GM08714 (cell line): ENCODE measurements around the gene TGFBR3.
"Not testable (repeated sequence)": the region's sequence is repeated elsewhere in the genome, so short reads cannot be mapped to it uniquely, and the experiment has no call there.

Source experiments
- H3K4me3 ChIP-seq: fragments of 200-500 bp; sonication (Bioruptor generic); 2 replicates; pipeline ENCODE4 v1.5.1; 2014; ENCODE audit warnings: mild to moderate bottlenecking, low read length, inconsistent platforms
- ZNF274 ChIP-seq: IDR thresholded peaks from 2 replicates; pipeline ENCODE4 v1.6.1; 2012; ENCODE audit warnings: mild to moderate bottlenecking, low read depth, low read length

The TGFBR3 gene

GRCh38 chr1:91872559-91873081 lies 13.3 kb downstream of the TGFBR3 start:
- TF ChIP-seq ZNF274 = no peak
- H3K4me3 ChIP-seq = no peak overlapping the region

- no peak overlapping the region for H3K4me3 ChIP-seq
- TF ChIP-seq ZNF274 = no peak
These were observed 14.0 kb downstream of the TGFBR3 start for GRCh38 chr1:91872000-91872399.

- no peak overlapping the region for H3K4me3 ChIP-seq
- TF ChIP-seq ZNF274 = no peak
These were observed 15.6 kb downstream of the TGFBR3 start for GRCh38 chr1:91870322-91870721.

- no peak for TF ChIP-seq ZNF274
These were observed 19.5 kb downstream of the TGFBR3 start for GRCh38 chr1:91866425-91866824.

GRCh38 chr1:91864017-91864700 lies 21.8 kb downstream of the TGFBR3 start:
- TF ChIP-seq ZNF274 = no peak
- H3K4me3 ChIP-seq = no peak overlapping the region

More at GRCh38 chr1:91866425-91866824, 19.5 kb downstream of the TGFBR3 start:
- no peak overlapping the region for H3K4me3 ChIP-seq

GRCh38 chr1:91863498-91863897 lies 22.5 kb downstream of the TGFBR3 start:
- TF ChIP-seq ZNF274 = no peak
- no peak overlapping the region for H3K4me3 ChIP-seq

- TF ChIP-seq ZNF274 = no peak
- H3K4me3 ChIP-seq = no peak overlapping the region
These were observed 23.8 kb downstream of the TGFBR3 start for GRCh38 chr1:91862120-91862519.

GRCh38 chr1:91857557-91858239 lies 28.3 kb downstream of the TGFBR3 start:
- no peak for TF ChIP-seq ZNF274
- H3K4me3 ChIP-seq = no peak overlapping the region

- H3K4me3 ChIP-seq = no peak overlapping the region
- TF ChIP-seq ZNF274 = no peak
These were observed 29.0 kb downstream of the TGFBR3 start for GRCh38 chr1:91856996-91857395.

GRCh38 chr1:91854852-91855534 lies 31.0 kb downstream of the TGFBR3 start:
- TF ChIP-seq ZNF274 = no peak
- H3K4me3 ChIP-seq = no peak overlapping the region

GRCh38 chr1:91853397-91853796 lies 32.6 kb downstream of the TGFBR3 start:
- H3K4me3 ChIP-seq = no peak overlapping the region
- TF ChIP-seq ZNF274 = no peak

- H3K4me3 ChIP-seq = not testable (repeated sequence)
These were observed 33.9 kb downstream of the TGFBR3 start for GRCh38 chr1:91852011-91852410.

- H3K4me3 ChIP-seq = no peak overlapping the region
These were observed 34.6 kb downstream of the TGFBR3 start for GRCh38 chr1:91851130-91852010.

GRCh38 chr1:91850708-91851107 lies 35.2 kb downstream of the TGFBR3 start:
- H3K4me3 ChIP-seq = no peak overlapping the region
- no peak for TF ChIP-seq ZNF274

More at GRCh38 chr1:91851130-91852010, 34.6 kb downstream of the TGFBR3 start:
- TF ChIP-seq ZNF274 = no peak

GRCh38 chr1:91847851-91848250 lies 38.1 kb downstream of the TGFBR3 start:
- TF ChIP-seq ZNF274 = no peak
- H3K4me3 ChIP-seq = no peak overlapping the region
